HEK293 (cell line): ENCODE measurements around the gene ABHD5.

Experiments used
- CTCF ChIA-PET: fragments of 350-600 bp; formaldehyde crosslinking; extraction: SDS; loops from one replicate; lab custom pipeline; 2021; ENCODE audit warnings: antibody characterized with exemption; lab: Yijun Ruan, JAX
- POLR2A ChIA-PET: fragments of 300-600 bp; formaldehyde crosslinking; extraction: SDS; loops from one replicate; lab custom pipeline; 2020; ENCODE audit warnings: antibody characterized with exemption, inconsistent platforms; lab: Yijun Ruan, JAX
- H3K27ac ChIP-seq: fragments of 200-500 bp; sonication (Bioruptor generic); 2 replicates; pipeline ENCODE4 v1.5.1; 2014; ENCODE audit warnings: low read depth, low read length, control low read depth, inconsistent platforms; ENCODE audit errors: extremely low read depth
- H3K36me3 ChIP-seq, 2 experiments: fragments of 200-500 bp in 1 of 2; sonication (Bioruptor generic) in 1 of 2; 1 replicate in 1 of 2; 2 replicates in 1 of 2; pipeline ENCODE4 v1.5.1; 2014 to 2017; ENCODE audit warnings: inconsistent platforms in 2 of 2, low read length in 2 of 2; ENCODE audit not compliant: control insufficient read depth in 2 of 2, insufficient read depth in 1 of 2
- H3K4me1 ChIP-seq: fragments of 200-500 bp; sonication (Bioruptor generic); 2 replicates; pipeline ENCODE4 v1.5.1; 2014; ENCODE audit warnings: mild to moderate bottlenecking, low read length, inconsistent platforms; ENCODE audit not compliant: control insufficient read depth, insufficient read depth
- H3K4me3 ChIP-seq: 2 replicates; pipeline ENCODE4 v1.5.1; 2011; ENCODE audit warnings: low read depth, mild to moderate bottlenecking, control low read depth, low read length, moderate library complexity
- H3K9me3 ChIP-seq: fragments of 200-500 bp; sonication (Bioruptor generic); 2 replicates; pipeline ENCODE4 v1.5.1; 2014; ENCODE audit warnings: low read depth, low read length, inconsistent platforms; ENCODE audit not compliant: control insufficient read depth, insufficient read depth
- GLI4 ChIP-seq: fragments of 450-650 bp; formaldehyde crosslinking; IDR thresholded peaks from 2 replicates; pipeline ENCODE4 v1.5.1; 2016; ENCODE audit warnings: missing biosample characterization, missing genetic modification characterization
- GLIS2 ChIP-seq: fragments of 450-650 bp; formaldehyde crosslinking; IDR thresholded peaks from 2 replicates; pipeline ENCODE4 v1.5.1; 2016; ENCODE audit warnings: missing biosample characterization, missing genetic modification characterization
- HOXD13 ChIP-seq: sonication (generic); formaldehyde crosslinking; IDR thresholded peaks from 2 replicates; pipeline ENCODE4 v1.8.0; 2022; ENCODE audit warnings: missing genetic modification reagents, borderline replicate concordance
- KLF17 ChIP-seq: fragments of 450-650 bp; formaldehyde crosslinking; IDR thresholded peaks from 2 replicates; pipeline ENCODE4 v1.5.1; 2016; ENCODE audit warnings: missing biosample characterization, missing genetic modification characterization
- PRDM10 ChIP-seq: fragments of 450-650 bp; formaldehyde crosslinking; IDR thresholded peaks from 2 replicates; pipeline ENCODE4 v1.5.1; 2016; ENCODE audit warnings: missing biosample characterization, missing genetic modification characterization
- PRDM6 ChIP-seq: fragments of 450-650 bp; formaldehyde crosslinking; IDR thresholded peaks from 2 replicates; pipeline ENCODE4 v1.5.1; 2017; ENCODE audit warnings: missing biosample characterization, missing genetic modification characterization
- ZBTB1 ChIP-seq: fragments of 450-650 bp; formaldehyde crosslinking; IDR thresholded peaks from 2 replicates; pipeline ENCODE4 v1.5.1; 2016; ENCODE audit warnings: missing biosample characterization, missing genetic modification characterization
- ZBTB48 ChIP-seq: fragments of 450-650 bp; formaldehyde crosslinking; IDR thresholded peaks from 2 replicates; pipeline ENCODE4 v1.5.1; 2016; ENCODE audit warnings: missing biosample characterization, missing genetic modification characterization
- ZFP3 ChIP-seq: fragments of 450-650 bp; formaldehyde crosslinking; IDR thresholded peaks from 2 replicates; pipeline ENCODE4 v1.5.1; 2016; ENCODE audit warnings: low read depth, missing biosample characterization, missing genetic modification characterization
- ZNF157 ChIP-seq: fragments of 450-650 bp; formaldehyde crosslinking; IDR thresholded peaks from 2 replicates; pipeline ENCODE4 v1.5.1; 2016; ENCODE audit warnings: missing biosample characterization, missing genetic modification characterization
- ZNF169 ChIP-seq: fragments of 450-650 bp; formaldehyde crosslinking; IDR thresholded peaks from 2 replicates; pipeline ENCODE4 v1.5.1; 2016; ENCODE audit warnings: missing biosample characterization, missing genetic modification characterization
- ZNF184 ChIP-seq: fragments of 450-650 bp; IDR thresholded peaks from 2 replicates; pipeline ENCODE4 v1.5.1; 2018; ENCODE audit warnings: missing biosample characterization, mild to moderate bottlenecking, missing genetic modification characterization
- ZNF19 ChIP-seq: fragments of 450-650 bp; formaldehyde crosslinking; IDR thresholded peaks from 2 replicates; pipeline ENCODE4; 2016; ENCODE audit warnings: missing biosample characterization, missing genetic modification characterization, low read depth
- ZNF202 ChIP-seq: fragments of 450-650 bp; formaldehyde crosslinking; IDR thresholded peaks from 2 replicates; pipeline ENCODE4 v1.5.1; 2016; ENCODE audit warnings: missing biosample characterization, missing genetic modification characterization, borderline replicate concordance
- ZNF239 ChIP-seq: fragments of 450-650 bp; formaldehyde crosslinking; IDR thresholded peaks from 2 replicates; pipeline ENCODE4 v1.5.1; 2016; ENCODE audit warnings: missing biosample characterization, missing genetic modification characterization
- ZNF24 ChIP-seq: fragments of 450-650 bp; formaldehyde crosslinking; IDR thresholded peaks from 2 replicates; pipeline ENCODE4 v1.5.1; 2016; ENCODE audit warnings: missing biosample characterization, missing genetic modification characterization
- ZNF292 ChIP-seq: fragments of 450-650 bp; formaldehyde crosslinking; IDR thresholded peaks from 2 replicates; pipeline ENCODE4 v1.5.1; 2016; ENCODE audit warnings: low read depth, missing biosample characterization, missing genetic modification characterization, borderline replicate concordance
- ZNF302 ChIP-seq: fragments of 450-650 bp; formaldehyde crosslinking; IDR thresholded peaks from 2 replicates; pipeline ENCODE4 v1.5.1; 2016; ENCODE audit warnings: missing biosample characterization, missing genetic modification characterization, low read depth
- ZNF423 ChIP-seq: fragments of 450-650 bp; formaldehyde crosslinking; IDR thresholded peaks from 2 replicates; pipeline ENCODE4 v1.5.1; 2016; ENCODE audit warnings: missing biosample characterization, missing genetic modification characterization
- ZNF473 ChIP-seq: fragments of 450-650 bp; formaldehyde crosslinking; IDR thresholded peaks from 2 replicates; pipeline ENCODE4 v1.5.1; 2017; ENCODE audit warnings: missing biosample characterization, missing genetic modification characterization
- ZNF623 ChIP-seq: fragments of 450-650 bp; formaldehyde crosslinking; IDR thresholded peaks from 2 replicates; pipeline ENCODE4 v1.5.1; 2016; ENCODE audit warnings: missing biosample characterization, missing genetic modification characterization
- ZNF624 ChIP-seq: fragments of 450-650 bp; formaldehyde crosslinking; IDR thresholded peaks from 2 replicates; pipeline ENCODE4 v1.5.1; 2017; ENCODE audit warnings: missing biosample characterization, missing genetic modification characterization
- ZNF677 ChIP-seq: fragments of 450-650 bp; IDR thresholded peaks from 2 replicates; pipeline ENCODE4 v1.5.0; 2018; ENCODE audit warnings: missing biosample characterization, mild to moderate bottlenecking, missing genetic modification characterization, moderate library complexity
- ZNF830 ChIP-seq: fragments of 450-650 bp; IDR thresholded peaks from 2 replicates; pipeline ENCODE4 v1.5.0; 2018; ENCODE audit warnings: missing biosample characterization, missing genetic modification characterization, low read depth, mild to moderate bottlenecking, moderate library complexity
- TF ChIP-seq, protein P1 (sequence below): fragments of 450-650 bp; IDR thresholded peaks from 2 replicates; pipeline ENCODE4 v1.5.1; 2018; ENCODE audit warnings: missing biosample characterization, mild to moderate bottlenecking, missing genetic modification characterization
- TF ChIP-seq, protein P2 (sequence below): fragments of 450-650 bp; formaldehyde crosslinking; IDR thresholded peaks from 2 replicates; pipeline ENCODE4 v1.5.1; 2016; ENCODE audit warnings: missing biosample characterization, missing genetic modification characterization, low read depth

Gene ABHD5

DNA sequence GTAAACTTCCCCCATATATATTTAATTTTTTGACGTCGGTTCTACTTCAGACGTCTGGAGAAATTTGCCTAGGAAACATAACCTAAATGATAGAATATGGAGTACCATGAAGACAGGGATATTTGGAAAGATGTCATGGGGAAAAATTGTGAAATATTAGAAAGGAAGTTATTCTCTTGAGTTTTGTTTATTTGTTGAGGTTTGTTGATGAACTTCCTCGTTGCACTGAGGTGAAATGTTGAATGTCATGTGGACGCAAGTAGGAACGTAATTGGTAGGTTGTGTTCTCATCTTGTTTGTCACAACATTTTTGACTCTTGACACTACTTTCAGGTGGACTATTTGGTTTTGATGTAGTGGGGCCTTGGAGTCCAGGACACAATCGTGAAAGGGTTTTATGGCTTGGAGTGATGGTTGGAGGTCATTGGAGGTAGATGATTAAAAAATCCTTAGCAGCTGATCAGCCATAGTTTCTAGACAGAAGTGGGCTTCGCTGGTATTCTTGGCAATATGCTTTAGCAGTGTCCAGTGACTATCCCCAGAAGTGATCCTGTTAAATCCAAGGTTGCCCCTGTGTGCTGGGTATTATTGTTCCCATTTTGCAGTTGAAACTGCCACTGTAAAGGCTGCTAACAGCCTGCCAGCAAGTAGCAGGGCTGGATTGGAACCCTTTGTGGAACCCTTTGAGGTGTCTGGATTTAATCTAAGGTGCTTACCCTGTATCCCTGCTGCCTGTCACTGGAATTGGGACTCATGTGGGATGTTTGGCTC, 1.5 kb downstream of the ABHD5 start:
- Histone ChIP-seq H3K4me1 (no peaks in the 10 kb centered on the region), H3K27ac (no peak overlapping the region), H3K9me3 (no peaks in the 10 kb centered on the region), H3K36me3 (no peaks in the 10 kb centered on the region), H3K4me3 (peak overlapping the region; percentile 78)
- CTCF ChIA-PET = no interaction called here
- TF ChIP-seq ZNF19 (tag by site-specific recombination) (no peak), GLIS2 (no peak), GLI4 (tag by site-specific recombination) (no peak), ZFP3 (no peak), ZNF24 (tag by site-specific recombination) (no peak), ZNF184 (tag by site-specific recombination) (no peak), ZNF202 (no peak), ZNF239 (tag by site-specific recombination) (no peak), ZNF302 (tag by site-specific recombination) (no peak), ZBTB1 (no peak), PRDM6 (tag by site-specific recombination) (no peak), ZBTB48 (tag by site-specific recombination) (no peak), ZNF473 (tag by site-specific recombination) (no peak)
- TF ChIP-seq, protein P1, sequence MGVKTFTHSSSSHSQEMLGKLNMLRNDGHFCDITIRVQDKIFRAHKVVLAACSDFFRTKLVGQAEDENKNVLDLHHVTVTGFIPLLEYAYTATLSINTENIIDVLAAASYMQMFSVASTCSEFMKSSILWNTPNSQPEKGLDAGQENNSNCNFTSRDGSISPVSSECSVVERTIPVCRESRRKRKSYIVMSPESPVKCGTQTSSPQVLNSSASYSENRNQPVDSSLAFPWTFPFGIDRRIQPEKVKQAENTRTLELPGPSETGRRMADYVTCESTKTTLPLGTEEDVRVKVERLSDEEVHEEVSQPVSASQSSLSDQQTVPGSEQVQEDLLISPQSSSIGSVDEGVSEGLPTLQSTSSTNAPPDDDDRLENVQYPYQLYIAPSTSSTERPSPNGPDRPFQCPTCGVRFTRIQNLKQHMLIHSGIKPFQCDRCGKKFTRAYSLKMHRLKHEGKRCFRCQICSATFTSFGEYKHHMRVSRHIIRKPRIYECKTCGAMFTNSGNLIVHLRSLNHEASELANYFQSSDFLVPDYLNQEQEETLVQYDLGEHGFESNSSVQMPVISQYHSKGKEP (tag by site-specific recombination) = no peak
- POLR2A ChIA-PET = interaction anchor here (1.1 kb wide), 1 partner anchor 70 kb away, joined by 5 read pairs; the partner anchor contains the start of gene ANO10

- Histone ChIP-seq H3K27ac (no peak overlapping the region), H3K9me3 (no peaks in the 10 kb centered on the region), H3K4me1 (no peaks in the 10 kb centered on the region), H3K4me3 (no peak overlapping the region), H3K36me3 (no peaks in the 10 kb centered on the region)
- POLR2A ChIA-PET = no interaction called here
- CTCF ChIA-PET = interaction anchor here (0.6 to 0.7 kb wide), 2 partner anchors 29 to 365 kb away, joined by 4 to 5 read pairs; no protein-coding TSS in a partner anchor
- TF ChIP-seq, protein P2, sequence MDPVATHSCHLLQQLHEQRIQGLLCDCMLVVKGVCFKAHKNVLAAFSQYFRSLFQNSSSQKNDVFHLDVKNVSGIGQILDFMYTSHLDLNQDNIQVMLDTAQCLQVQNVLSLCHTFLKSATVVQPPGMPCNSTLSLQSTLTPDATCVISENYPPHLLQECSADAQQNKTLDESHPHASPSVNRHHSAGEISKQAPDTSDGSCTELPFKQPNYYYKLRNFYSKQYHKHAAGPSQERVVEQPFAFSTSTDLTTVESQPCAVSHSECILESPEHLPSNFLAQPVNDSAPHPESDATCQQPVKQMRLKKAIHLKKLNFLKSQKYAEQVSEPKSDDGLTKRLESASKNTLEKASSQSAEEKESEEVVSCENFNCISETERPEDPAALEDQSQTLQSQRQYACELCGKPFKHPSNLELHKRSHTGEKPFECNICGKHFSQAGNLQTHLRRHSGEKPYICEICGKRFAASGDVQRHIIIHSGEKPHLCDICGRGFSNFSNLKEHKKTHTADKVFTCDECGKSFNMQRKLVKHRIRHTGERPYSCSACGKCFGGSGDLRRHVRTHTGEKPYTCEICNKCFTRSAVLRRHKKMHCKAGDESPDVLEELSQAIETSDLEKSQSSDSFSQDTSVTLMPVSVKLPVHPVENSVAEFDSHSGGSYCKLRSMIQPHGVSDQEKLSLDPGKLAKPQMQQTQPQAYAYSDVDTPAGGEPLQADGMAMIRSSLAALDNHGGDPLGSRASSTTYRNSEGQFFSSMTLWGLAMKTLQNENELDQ (tag by site-specific recombination) = no peak
- TF ChIP-seq ZNF292 (tag by site-specific recombination) (no peak), PRDM10 (tag by site-specific recombination) (peak; percentile 76), ZNF624 (no peak), KLF17 (tag by site-specific recombination) (no peak), ZNF830 (tag by site-specific recombination) (no peak), HOXD13 (no peak), ZNF157 (tag by site-specific recombination) (no peak), ZNF677 (tag by site-specific recombination) (no peak), ZNF623 (no peak), ZBTB1 (no peak), ZNF169 (tag by site-specific recombination) (no peak), ZNF423 (tag by site-specific recombination) (no peak)
Measured at GRCh38 chr3:43692971-43693370, 2.2 kb downstream of the ABHD5 start.
